ENCODE results near the gene BIRC7.

DNA sequence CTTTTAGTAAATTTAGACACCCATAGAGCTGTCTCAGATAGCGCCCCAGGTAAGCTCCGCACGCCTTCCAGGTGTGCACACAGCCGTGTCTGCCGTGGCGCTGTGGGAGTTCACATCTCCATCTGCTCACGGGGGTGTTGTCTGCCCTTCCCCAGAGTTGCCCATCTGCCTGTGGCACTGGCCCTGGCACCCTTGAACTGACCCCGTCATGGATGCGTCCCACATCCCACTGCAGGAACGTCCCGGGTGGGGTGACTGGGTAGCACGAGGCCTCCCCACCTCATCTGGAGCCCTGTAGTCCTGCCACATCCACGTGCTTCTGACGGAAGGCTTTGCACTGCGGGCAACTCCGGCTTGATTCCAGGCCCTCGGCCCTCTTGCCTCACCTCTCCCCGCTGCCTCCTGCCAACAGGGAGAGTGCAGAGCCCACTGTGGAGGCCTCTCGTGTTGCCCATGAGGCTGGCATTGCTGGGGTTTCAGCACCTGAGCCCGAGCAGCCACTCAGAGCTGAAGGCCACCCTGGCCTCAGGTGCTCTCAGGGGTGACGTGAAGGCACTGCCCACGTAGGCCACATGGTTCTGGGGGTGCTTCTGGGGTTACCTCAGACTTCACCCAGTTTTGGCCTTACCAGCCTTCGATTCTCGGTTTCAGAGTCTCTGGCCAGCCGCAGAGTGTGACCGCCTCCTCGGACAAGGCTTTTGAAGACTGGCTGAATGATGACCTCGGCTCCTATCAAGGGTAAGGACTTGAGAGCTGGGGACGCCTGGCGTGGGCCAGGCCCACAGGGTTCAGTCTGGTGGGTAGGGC is 42.0 kb downstream of the BIRC7 start:
- TF ChIP-seq CTCF (IDR thresholded peaks at IDR 0.05 in 8 of 11, conservative IDR thresholded peaks at IDR 0.05 in 3 of 11), result no peak
- no peak for TF ChIP-seq POLR2AphosphoS5 (IDR thresholded peaks at IDR 0.05)
- no peak for TF ChIP-seq POLR2A (IDR thresholded peaks at IDR 0.05)
